MM.1S (cell line): ENCODE results near the gene MUCL3.
"Not testable (repeated sequence)": the region's sequence is repeated elsewhere in the genome, so short reads cannot be mapped to it uniquely, and the experiment has no call there.

ENCODE experiments used
- DNase-seq: peaks from one replicate; pipeline ENCODE4 v3.0.0-alpha.2; 2015
- H2AFZ ChIP-seq: fragments of 300-600 bp; sonication (generic); 2 replicates; pipeline ENCODE4 v1.6.0; 2016; ENCODE audit warnings: antibody characterized with exemption, low read length
- H3F3A ChIP-seq: fragments of 300-600 bp; sonication (generic); 2 replicates; pipeline ENCODE4 v1.6.1; 2016; ENCODE audit warnings: mild to moderate bottlenecking, antibody characterized with exemption, low read length, moderate library complexity, mixed read lengths; ENCODE audit not compliant: insufficient read depth
- H3K27ac ChIP-seq: fragments of 300-600 bp; sonication (generic); 2 replicates; pipeline ENCODE4 v1.5.1; 2016; ENCODE audit warnings: mild to moderate bottlenecking, low read length
- H3K27me3 ChIP-seq: fragments of 300-600 bp; sonication (generic); replicated peaks from 2 replicates; pipeline ENCODE4 v1.6.0; 2016; ENCODE audit warnings: low read length; ENCODE audit not compliant: insufficient read depth
- H3K36me3 ChIP-seq: fragments of 300-600 bp; sonication (generic); replicated peaks from 2 replicates; pipeline ENCODE4 v1.6.1; 2016; ENCODE audit warnings: mild to moderate bottlenecking, low read length, mixed read lengths; ENCODE audit not compliant: insufficient read depth
- H3K4me1 ChIP-seq: fragments of 300-600 bp; sonication (generic); 2 replicates; pipeline ENCODE4 v1.6.1; 2016; ENCODE audit warnings: low read length, mixed read lengths
- H3K4me2 ChIP-seq: fragments of 300-600 bp; sonication (generic); 2 replicates; pipeline ENCODE4 v1.6.0; 2016; ENCODE audit warnings: low read depth, low read length
- H3K4me3 ChIP-seq: fragments of 300-600 bp; sonication (generic); 2 replicates; pipeline ENCODE4 v1.5.1; 2016; ENCODE audit warnings: low read length, mixed read lengths
- H3K79me2 ChIP-seq: fragments of 300-600 bp; sonication (generic); 2 replicates; pipeline ENCODE4 v1.6.1; 2016; ENCODE audit warnings: mixed run types, low read length, mixed read lengths
- H3K9ac ChIP-seq: fragments of 300-600 bp; sonication (generic); 2 replicates; pipeline ENCODE4 v1.6.1; 2016; ENCODE audit warnings: low read length, mixed read lengths
- H3K9me2 ChIP-seq: fragments of 300-600 bp; sonication (generic); replicated peaks from 2 replicates; pipeline ENCODE4 v1.6.1; 2016; ENCODE audit warnings: mild to moderate bottlenecking, low read length, mixed read lengths; ENCODE audit not compliant: insufficient read depth
- H3K9me3 ChIP-seq: fragments of 300-600 bp; sonication (generic); replicated peaks from 2 replicates; pipeline ENCODE4 v1.6.1; 2016; ENCODE audit warnings: mild to moderate bottlenecking, low read length, mixed read lengths; ENCODE audit not compliant: insufficient read depth
- H4K20me1 ChIP-seq: fragments of 300-600 bp; sonication (generic); 2 replicates; pipeline ENCODE4 v1.6.1; 2016; ENCODE audit warnings: mild to moderate bottlenecking, low read length, moderate library complexity, mixed read lengths; ENCODE audit not compliant: insufficient read depth
- EZH2 ChIP-seq: fragments of 300-600 bp; sonication (generic); optimal IDR thresholded peaks from 2 replicates; pipeline ENCODE3; 2017; ENCODE audit warnings: low read depth, mild to moderate bottlenecking, antibody characterized with exemption, low read length, mixed read lengths
- EZH2phosphoT487 ChIP-seq: fragments of 300-600 bp; sonication (generic); IDR thresholded peaks from 2 replicates; pipeline ENCODE4 v1.6.1; 2018; ENCODE audit warnings: antibody characterized with exemption, low read length
- TF ChIP-seq, protein P1 (sequence below): fragments of 300-600 bp; sonication (generic); IDR thresholded peaks from 2 replicates; pipeline ENCODE4 v1.5.1; 2016; ENCODE audit warnings: antibody characterized with exemption, low read length, mixed read lengths

The MUCL3 gene

DNA sequence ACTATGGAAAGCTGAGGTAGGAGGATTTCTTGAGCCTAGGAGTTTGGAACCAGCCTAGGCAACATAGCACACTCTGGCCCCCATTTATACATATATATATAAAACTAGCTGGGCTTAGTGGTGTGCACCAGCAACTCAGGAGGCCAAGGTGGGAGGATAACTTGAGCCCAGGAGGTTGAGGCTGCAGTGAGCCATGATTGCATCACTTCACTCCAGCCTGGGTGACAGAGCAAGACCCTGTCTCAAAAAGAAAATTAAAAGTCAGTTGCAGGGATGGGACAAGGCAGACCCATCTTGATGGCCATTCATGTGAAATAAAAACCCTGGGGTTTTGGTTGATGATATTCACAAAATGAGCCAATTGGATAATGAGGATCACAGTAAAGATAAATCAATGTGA lies 39.3 kb upstream of the MUCL3 start:
- H3K9ac ChIP-seq = no peak overlapping the region
- H3K4me1 ChIP-seq = no peaks in the 10 kb centered on the region
- H3K4me2 ChIP-seq = no peak overlapping the region
- H3K79me2 ChIP-seq = no peaks in the 10 kb centered on the region
- no peaks in the 10 kb centered on the region for H4K20me1 ChIP-seq
- H3F3A ChIP-seq = no peaks in the 10 kb centered on the region
- no peaks in the 10 kb centered on the region for H3K36me3 ChIP-seq
- no peak overlapping the region for H3K4me3 ChIP-seq
- no peak for DNase-seq
- H3K27me3 ChIP-seq = peaks cover 39% of the 10 kb centered on the region
- H3K9me3 ChIP-seq = no peaks in the 10 kb centered on the region
- H3K9me2 ChIP-seq = no peaks in the 10 kb centered on the region
- H2AFZ ChIP-seq = no peak overlapping the region
- no peak overlapping the region for H3K27ac ChIP-seq
- TF ChIP-seq, protein P1, sequence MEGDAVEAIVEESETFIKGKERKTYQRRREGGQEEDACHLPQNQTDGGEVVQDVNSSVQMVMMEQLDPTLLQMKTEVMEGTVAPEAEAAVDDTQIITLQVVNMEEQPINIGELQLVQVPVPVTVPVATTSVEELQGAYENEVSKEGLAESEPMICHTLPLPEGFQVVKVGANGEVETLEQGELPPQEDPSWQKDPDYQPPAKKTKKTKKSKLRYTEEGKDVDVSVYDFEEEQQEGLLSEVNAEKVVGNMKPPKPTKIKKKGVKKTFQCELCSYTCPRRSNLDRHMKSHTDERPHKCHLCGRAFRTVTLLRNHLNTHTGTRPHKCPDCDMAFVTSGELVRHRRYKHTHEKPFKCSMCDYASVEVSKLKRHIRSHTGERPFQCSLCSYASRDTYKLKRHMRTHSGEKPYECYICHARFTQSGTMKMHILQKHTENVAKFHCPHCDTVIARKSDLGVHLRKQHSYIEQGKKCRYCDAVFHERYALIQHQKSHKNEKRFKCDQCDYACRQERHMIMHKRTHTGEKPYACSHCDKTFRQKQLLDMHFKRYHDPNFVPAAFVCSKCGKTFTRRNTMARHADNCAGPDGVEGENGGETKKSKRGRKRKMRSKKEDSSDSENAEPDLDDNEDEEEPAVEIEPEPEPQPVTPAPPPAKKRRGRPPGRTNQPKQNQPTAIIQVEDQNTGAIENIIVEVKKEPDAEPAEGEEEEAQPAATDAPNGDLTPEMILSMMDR = no peak
- TF ChIP-seq EZH2phosphoT487 (no peak), EZH2 (no peak)

DNA sequence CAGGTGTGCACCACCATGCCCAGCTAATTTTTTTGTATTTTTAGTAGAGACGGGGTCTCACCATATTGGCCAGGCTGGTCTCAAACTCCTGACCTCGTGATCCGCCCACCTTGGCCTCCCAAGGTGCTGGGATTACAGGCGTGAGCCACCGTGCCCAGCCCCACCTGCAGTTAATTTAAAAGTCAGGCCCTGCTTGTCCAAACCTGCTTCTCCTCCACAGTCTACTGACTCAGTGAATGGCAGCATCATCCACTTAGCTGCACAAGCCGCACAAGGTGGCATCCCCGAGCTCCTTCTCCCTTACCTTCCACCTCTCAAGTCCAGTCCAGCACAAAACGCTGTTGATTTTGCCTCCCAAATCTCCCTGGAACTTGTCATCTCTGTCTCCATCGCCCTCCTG lies 38.6 kb upstream of the MUCL3 start:
- H3K9me3 ChIP-seq, H3K36me3 ChIP-seq, H4K20me1 ChIP-seq, H3K4me3 ChIP-seq, H3K9ac ChIP-seq, H3K9me2 ChIP-seq, H3K4me2 ChIP-seq, H3K4me1 ChIP-seq, H3K27ac ChIP-seq, H3F3A ChIP-seq, H2AFZ ChIP-seq, DNase-seq, H3K79me2 ChIP-seq: not testable (repeated sequence)
- H3K27me3 ChIP-seq = peaks cover 34% of the 10 kb centered on the region

DNA sequence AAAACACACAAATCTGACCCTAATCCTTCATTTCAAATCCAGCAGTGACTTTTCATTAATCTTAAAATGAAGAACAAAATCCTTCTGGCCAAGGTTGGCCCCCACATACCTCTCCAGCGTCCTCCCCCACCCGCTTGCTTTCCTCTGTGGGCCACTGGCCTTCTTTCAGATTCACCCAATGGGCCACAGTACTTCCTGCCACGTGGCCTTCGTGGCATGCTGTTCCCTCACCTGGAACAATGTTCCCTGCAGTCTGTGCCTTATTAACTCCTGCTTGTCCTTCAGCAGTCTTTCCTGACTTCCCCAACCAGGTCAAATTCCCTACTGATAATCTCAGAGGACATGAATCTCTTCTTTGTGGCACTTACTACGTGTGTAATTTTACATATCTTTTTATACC lies 38.1 kb upstream of the MUCL3 start:
- Histone ChIP-seq H3K79me2 (no peaks in the 10 kb centered on the region), H2AFZ (no peak overlapping the region), H3K4me1 (no peaks in the 10 kb centered on the region), H3K9me2 (no peaks in the 10 kb centered on the region), H3K27ac (no peak overlapping the region), H3K9me3 (no peaks in the 10 kb centered on the region), H3K4me3 (no peak overlapping the region), H3K4me2 (no peak overlapping the region), H3K27me3 (peaks cover 29% of the 10 kb centered on the region), H3K9ac (no peak overlapping the region), H3K36me3 (no peaks in the 10 kb centered on the region), H4K20me1 (no peaks in the 10 kb centered on the region), H3F3A (no peaks in the 10 kb centered on the region)
- TF ChIP-seq EZH2phosphoT487 = no peak
- no peak for TF ChIP-seq EZH2
- no peak for DNase-seq

DNA sequence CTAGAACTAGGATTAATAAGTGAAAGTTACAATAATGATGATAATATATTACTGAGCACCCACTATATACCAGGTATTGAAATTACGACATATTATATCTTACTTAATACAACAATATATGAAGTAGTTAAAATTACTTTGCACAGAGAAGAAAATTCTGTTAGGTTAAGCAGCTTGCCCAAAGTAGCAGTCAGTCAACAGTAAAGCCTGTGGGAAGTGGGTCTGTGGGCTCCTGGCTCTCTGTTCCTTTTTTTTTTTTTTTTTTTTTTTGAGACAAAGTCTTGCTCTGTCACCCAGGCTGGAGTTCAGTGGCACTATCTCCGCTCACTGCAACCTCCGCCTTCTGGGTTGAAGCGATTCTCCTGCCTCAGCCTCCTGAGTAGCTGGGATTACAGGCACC lies 37.5 kb upstream of the MUCL3 start:
- Histone ChIP-seq H4K20me1 (no peaks in the 10 kb centered on the region), H3K4me1 (no peaks in the 10 kb centered on the region), H3K79me2 (peaks cover 2% of the 10 kb centered on the region; the same call in 1 of the 2 replicates), H3K9me3 (no peaks in the 10 kb centered on the region), H3F3A (no peaks in the 10 kb centered on the region), H3K4me3 (no peak overlapping the region), H3K4me2 (no peak overlapping the region), H3K27ac (no peak overlapping the region), H3K36me3 (no peaks in the 10 kb centered on the region), H2AFZ (no peak overlapping the region), H3K27me3 (peaks cover 24% of the 10 kb centered on the region; the same call in 1 of the 2 replicates), H3K9ac (no peak overlapping the region), H3K9me2 (no peaks in the 10 kb centered on the region)
- no peak for DNase-seq
- TF ChIP-seq EZH2phosphoT487 = no peak
- TF ChIP-seq EZH2 = no peak
- TF ChIP-seq, protein P1 = no peak

DNA sequence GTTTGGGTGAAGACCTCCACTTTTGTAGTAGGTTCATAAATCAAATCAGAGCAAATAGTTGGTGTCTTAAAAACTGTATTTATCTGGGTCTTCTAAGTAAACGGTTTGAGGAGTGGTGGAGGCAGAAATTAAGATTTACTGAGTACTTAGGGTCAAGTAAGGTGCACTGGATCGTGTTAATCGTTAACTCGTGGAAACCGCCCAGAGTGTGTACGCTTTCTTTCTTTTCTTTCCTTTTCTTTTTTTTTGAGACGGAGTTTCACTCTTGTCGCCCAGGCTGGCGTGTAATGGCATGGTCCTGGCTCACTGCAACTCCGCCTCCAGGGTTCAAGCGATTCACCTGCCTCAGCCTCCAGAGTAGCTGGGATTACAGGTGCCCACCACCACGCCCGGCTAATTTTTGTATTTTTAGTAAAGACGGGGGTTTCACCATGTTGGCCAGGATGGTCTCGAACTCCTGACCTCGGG lies 33.4 kb upstream of the MUCL3 start:
- not testable (repeated sequence) for DNase-seq

More for the DNA sequence above, 33.4 kb upstream of the MUCL3 start:
- not testable (repeated sequence) for H4K20me1 ChIP-seq, H3K4me1 ChIP-seq, H3K36me3 ChIP-seq, H3K9me2 ChIP-seq, H3K9ac ChIP-seq, H3K27me3 ChIP-seq, H3F3A ChIP-seq, H3K9me3 ChIP-seq, H3K27ac ChIP-seq
- peak overlapping the region; percentile 69 for H2AFZ ChIP-seq
- H3K79me2 ChIP-seq = peaks cover 10% of the 10 kb centered on the region
- H3K4me2 ChIP-seq = peak overlapping the region; percentile 45; the same call in 1 of the 2 replicates
- peak overlapping the region; percentile 100 for H3K4me3 ChIP-seq
